Measurements from ENCODE around the gene TRHDE. TPM values are rescaled to one million over a fixed set of nuclear protein-coding genes. Genes with fewer than 3 reads are reported as not detected.

The TRHDE gene
- total and polyA plus RNA-seq, 12 donors, result 0.10 to 0.97 (median 0.46) TPM

- ATAC-seq (no peak), DNase-seq (no peak)
- H3K9me3 ChIP-seq, result no peaks in the 10 kb centered on the region
- no peak overlapping the region for H3K27ac ChIP-seq
- 62 to 63% methylated on average over 9 of the region's 9 CpGs for WGBS, 2 donors
- no peaks in the 10 kb centered on the region for H3K27me3 ChIP-seq
- intact Hi-C loops (cut with DNase I), result no loop called here
- H3K36me3 ChIP-seq, result no peaks in the 10 kb centered on the region
- no peaks in the 10 kb centered on the region for H3K4me1 ChIP-seq
- no peak for TF ChIP-seq CTCF (IDR thresholded peaks at IDR 0.05)
- H3K4me3 ChIP-seq, result no peak overlapping the region
Observed at GRCh38 chr12:72330301-72330700, 58.1 kb downstream of the TRHDE start.

GRCh38 chr12:72330784-72331183 is 58.6 kb downstream of the TRHDE start:
- DNase-seq (no peak), ATAC-seq (no peak)
- H3K4me3 ChIP-seq, result no peak overlapping the region
- H3K27me3 ChIP-seq, result no peaks in the 10 kb centered on the region
- no peaks in the 10 kb centered on the region for H3K36me3 ChIP-seq
- H3K27ac ChIP-seq, result no peak overlapping the region
- H3K9me3 ChIP-seq, result no peaks in the 10 kb centered on the region
- WGBS, 2 donors, result 91 to 94% methylated on average over 4 of the region's 4 CpGs
- intact Hi-C loops (cut with DNase I), result no loop called here
- no peaks in the 10 kb centered on the region for H3K4me1 ChIP-seq
- TF ChIP-seq CTCF (IDR thresholded peaks at IDR 0.05), result no peak

DNA sequence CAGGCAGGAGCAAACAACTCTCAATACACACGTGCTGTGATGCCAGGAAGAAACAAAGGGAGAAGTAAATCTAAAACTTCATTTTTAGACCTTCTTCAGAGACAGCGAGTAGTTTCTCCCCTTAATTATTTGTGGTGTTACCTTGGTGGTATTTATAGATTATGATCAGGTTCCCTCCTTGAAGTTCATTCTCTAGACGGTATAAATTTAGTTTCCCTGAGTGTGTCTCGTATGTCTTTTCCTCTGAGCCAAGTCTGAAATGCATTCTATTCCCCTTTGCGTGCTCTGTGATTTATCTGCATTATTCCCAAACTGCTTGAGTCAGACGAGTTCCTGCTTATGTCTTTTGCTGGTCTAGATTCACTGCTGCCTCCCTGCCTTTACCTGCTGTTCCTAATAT is 65.2 kb downstream of the TRHDE start:
- DNase-seq (no peak), ATAC-seq (no peak)
- no peak for TF ChIP-seq CTCF (IDR thresholded peaks at IDR 0.05)
- Histone ChIP-seq H3K36me3 (no peaks in the 10 kb centered on the region), H3K9me3 (no peaks in the 10 kb centered on the region), H3K27me3 (no peaks in the 10 kb centered on the region), H3K27ac (no peak overlapping the region), H3K4me3 (no peak overlapping the region), H3K4me1 (no peaks in the 10 kb centered on the region)
- 46% methylated on average over 6 of the region's 6 CpGs for WGBS, 2 donors
- intact Hi-C loops (cut with DNase I), result no loop called here

DNA sequence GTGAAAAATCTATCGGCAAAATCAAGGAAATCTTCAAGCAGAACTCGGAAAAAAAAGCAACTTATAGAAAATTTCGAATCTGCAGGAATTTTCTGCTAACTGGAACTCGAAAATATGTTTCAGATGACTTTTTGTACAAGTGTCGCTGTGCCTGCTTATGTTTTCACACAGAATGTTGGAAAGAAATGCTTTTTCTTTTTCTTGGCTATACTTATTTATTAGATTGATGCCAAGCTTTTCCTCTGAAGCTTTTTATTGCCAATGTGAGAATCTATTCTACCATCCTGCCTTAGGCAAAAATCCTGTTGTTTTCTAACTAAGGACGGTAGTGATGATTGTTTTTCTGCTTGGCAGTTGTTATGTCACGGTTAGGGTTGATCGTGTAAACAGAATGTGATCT is 65.8 kb downstream of the TRHDE start:
- H3K4me1 ChIP-seq, result no peaks in the 10 kb centered on the region
- intact Hi-C loops (cut with DNase I), result no loop called here
- no peak for TF ChIP-seq CTCF (IDR thresholded peaks at IDR 0.05)
- no peaks in the 10 kb centered on the region for H3K9me3 ChIP-seq
- DNase-seq, result no peak
- H3K27ac ChIP-seq, result no peak overlapping the region
- WGBS, 2 donors, result 80 to 81% methylated on average over 8 of the region's 8 CpGs
- no peak for ATAC-seq
- H3K36me3 ChIP-seq, result no peaks in the 10 kb centered on the region
- H3K4me3 ChIP-seq, result no peak overlapping the region
- H3K27me3 ChIP-seq, result no peaks in the 10 kb centered on the region

GRCh38 chr12:72338437-72338836 is 66.3 kb downstream of the TRHDE start:
- no peaks in the 10 kb centered on the region for H3K4me1 ChIP-seq
- no peak for ATAC-seq
- H3K27ac ChIP-seq, result no peak overlapping the region
- TF ChIP-seq CTCF (IDR thresholded peaks at IDR 0.05), result no peak
- DNase-seq, result no peak
- H3K27me3 ChIP-seq, result no peaks in the 10 kb centered on the region
- no peaks in the 10 kb centered on the region for H3K36me3 ChIP-seq
- H3K9me3 ChIP-seq, result no peaks in the 10 kb centered on the region
- intact Hi-C loops (cut with DNase I), result no loop called here
- H3K4me3 ChIP-seq, result no peak overlapping the region
- WGBS, 2 donors, result 72 to 74% methylated on average over 4 of the region's 4 CpGs

Measured in heart right ventricle (tissue), 16 donors.